ENCODE measurements around the gene LMTK3. TPM values are rescaled to one million over a fixed set of nuclear protein-coding genes. Genes with fewer than 3 reads are reported as not detected.

LMTK3 gene
- total RNA-seq, 4 donors from 2014 or later: 0.17 to 0.57 (median 0.37) TPM

DNA sequence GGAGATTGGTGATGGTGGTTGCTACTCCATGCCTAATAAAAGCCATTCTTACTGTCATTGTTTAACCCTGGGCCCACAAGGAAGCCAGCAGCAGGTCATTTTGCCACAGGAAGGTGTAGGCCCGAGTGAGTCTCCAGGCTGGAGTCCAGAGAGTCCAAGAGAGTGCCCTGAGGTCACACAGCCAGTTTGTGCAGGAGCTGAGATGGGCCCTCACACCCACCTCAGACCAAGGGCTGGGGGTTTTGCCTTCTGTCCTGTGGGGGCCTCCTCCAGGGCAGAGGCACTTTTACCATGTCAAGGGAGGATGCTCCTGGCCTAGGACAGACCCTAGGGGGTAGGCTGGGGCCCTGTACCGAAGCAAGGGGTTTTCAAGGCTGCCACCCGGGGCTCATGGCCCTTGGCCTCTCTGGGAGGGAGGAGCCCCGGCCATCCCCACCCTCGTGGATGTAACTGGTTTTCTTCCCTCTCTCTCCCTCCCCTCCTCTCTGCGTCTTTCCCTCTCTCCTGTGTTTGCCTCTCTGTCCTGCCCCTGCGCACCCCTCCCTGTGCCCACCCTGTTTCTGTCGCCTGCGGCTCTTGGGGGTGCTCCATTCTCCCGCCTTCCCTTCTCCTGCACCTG is 34.5 kb downstream of the LMTK3 start:
- Histone ChIP-seq H3K27me3 (no peaks in the 10 kb centered on the region), H3K27ac (replicated peaks in 1 of 4) (peak overlapping the region in 1 of 4 donors; percentile 14), H3K9me3 (no peaks in the 10 kb centered on the region), H3K4me3 (no peak overlapping the region), H3K4me1 (peaks cover 21 to 39% (median 23%) of the 10 kb centered on the region in 4 donors), H3K36me3 (peaks cover 63 to 73% (median 73%) of the 10 kb centered on the region in 4 donors)
- intact Hi-C loops (cut with DNase I): no loop called here
- TF ChIP-seq EP300 (IDR thresholded peaks at IDR 0.05): no peak
- no peak for TF ChIP-seq POLR2A (IDR thresholded peaks at IDR 0.05; ENCODE audit: low read depth)
- TF ChIP-seq POLR2AphosphoS5 (IDR thresholded peaks at IDR 0.05): no peak
- TF ChIP-seq, protein P1, sequence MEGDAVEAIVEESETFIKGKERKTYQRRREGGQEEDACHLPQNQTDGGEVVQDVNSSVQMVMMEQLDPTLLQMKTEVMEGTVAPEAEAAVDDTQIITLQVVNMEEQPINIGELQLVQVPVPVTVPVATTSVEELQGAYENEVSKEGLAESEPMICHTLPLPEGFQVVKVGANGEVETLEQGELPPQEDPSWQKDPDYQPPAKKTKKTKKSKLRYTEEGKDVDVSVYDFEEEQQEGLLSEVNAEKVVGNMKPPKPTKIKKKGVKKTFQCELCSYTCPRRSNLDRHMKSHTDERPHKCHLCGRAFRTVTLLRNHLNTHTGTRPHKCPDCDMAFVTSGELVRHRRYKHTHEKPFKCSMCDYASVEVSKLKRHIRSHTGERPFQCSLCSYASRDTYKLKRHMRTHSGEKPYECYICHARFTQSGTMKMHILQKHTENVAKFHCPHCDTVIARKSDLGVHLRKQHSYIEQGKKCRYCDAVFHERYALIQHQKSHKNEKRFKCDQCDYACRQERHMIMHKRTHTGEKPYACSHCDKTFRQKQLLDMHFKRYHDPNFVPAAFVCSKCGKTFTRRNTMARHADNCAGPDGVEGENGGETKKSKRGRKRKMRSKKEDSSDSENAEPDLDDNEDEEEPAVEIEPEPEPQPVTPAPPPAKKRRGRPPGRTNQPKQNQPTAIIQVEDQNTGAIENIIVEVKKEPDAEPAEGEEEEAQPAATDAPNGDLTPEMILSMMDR (IDR thresholded peaks at IDR 0.05): no peak
- 77% methylated on average over 10 of the region's 10 CpGs for WGBS
- no peak for DNase-seq (ENCODE audit: extremely low spot score)

DNA sequence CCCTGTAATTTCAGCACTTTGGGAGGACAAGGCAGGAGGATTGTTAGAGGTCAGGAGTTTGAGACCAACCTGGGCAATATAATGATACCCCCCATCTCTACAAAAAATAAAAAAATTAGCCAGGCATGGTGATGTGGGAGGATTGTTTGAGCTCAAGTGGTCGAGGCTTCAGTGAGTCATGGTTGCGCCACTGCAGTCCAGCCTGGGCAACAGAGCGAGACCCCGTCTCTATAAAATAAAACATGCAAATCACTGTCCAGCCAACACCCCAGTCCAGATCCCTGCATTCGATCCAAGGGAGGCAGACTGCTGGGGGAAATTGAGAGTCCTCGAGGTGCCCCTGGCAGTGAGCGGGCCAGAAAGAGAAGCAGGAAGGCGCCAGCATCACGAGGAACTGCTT is 35.5 kb downstream of the LMTK3 start:
- no peaks in the 10 kb centered on the region for H3K9me3 ChIP-seq
- peaks cover 67 to 83% (median 83%) of the 10 kb centered on the region in 4 donors for H3K36me3 ChIP-seq
- intact Hi-C loops (cut with DNase I): no loop called here
- no peak overlapping the region for H3K27ac ChIP-seq (replicated peaks in 1 of 4)
- DNase-seq (ENCODE audit: extremely low spot score): no peak
- H3K4me1 ChIP-seq: peaks cover 12 to 39% (median 15%) of the 10 kb centered on the region in 4 donors
- H3K4me3 ChIP-seq: no peak overlapping the region
- 88% methylated on average over 9 of the region's 9 CpGs for WGBS
- TF ChIP-seq POLR2AphosphoS5 (IDR thresholded peaks at IDR 0.05): no peak
- TF ChIP-seq EP300 (IDR thresholded peaks at IDR 0.05): no peak
- TF ChIP-seq, protein P1 (IDR thresholded peaks at IDR 0.05): no peak
- no peak for TF ChIP-seq POLR2A (IDR thresholded peaks at IDR 0.05; ENCODE audit: low read depth)
- H3K27me3 ChIP-seq: no peaks in the 10 kb centered on the region

DNA sequence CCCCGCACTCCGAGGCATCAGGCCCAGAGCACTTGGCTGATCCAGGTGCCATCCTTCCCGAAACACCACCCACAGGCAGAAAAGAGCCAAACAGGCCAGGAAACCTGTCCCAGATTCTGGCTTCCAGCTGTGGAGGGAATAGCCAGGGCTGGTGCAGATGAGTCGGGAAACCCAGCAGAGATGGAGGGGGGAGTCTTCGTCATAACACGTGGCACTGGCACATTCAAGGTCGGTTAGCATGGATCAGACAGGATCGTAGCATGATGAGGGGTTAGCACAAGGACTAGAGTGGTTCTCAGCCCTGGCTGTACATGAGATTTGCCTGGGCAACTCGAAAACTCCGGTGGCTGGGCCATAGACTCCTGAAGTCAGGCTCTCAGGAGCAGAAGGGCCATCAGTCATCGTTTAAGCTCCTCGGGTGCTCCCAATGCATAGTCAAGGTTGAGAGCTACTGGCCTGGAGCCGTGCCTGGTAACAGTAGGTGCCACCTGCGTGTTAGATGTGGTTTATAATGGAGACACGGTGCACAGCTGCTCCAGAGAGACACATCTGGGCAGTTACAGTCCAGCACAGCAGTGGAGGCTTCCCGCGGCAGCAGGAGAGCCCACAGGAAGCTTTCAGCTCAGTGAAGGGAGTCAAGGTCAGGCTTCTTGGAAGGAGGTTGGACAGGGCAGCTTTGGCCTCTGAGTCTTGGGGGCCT is 36.1 kb downstream of the LMTK3 start:
- Histone ChIP-seq H3K27me3 (no peaks in the 10 kb centered on the region), H3K4me3 (no peak overlapping the region), H3K36me3 (peaks cover 74 to 90% (median 89%) of the 10 kb centered on the region in 4 donors), H3K27ac (replicated peaks in 1 of 4) (no peak overlapping the region), H3K9me3 (no peaks in the 10 kb centered on the region), H3K4me1 (peaks cover 9 to 39% (median 16%) of the 10 kb centered on the region in 4 donors)
- WGBS: 74% methylated on average over 5 of the region's 17 CpGs
- intact Hi-C loops (cut with DNase I): no loop called here
- no peak for TF ChIP-seq POLR2A (IDR thresholded peaks at IDR 0.05; ENCODE audit: low read depth)
- no peak for TF ChIP-seq EP300 (IDR thresholded peaks at IDR 0.05)
- no peak for TF ChIP-seq POLR2AphosphoS5 (IDR thresholded peaks at IDR 0.05)
- TF ChIP-seq, protein P1 (IDR thresholded peaks at IDR 0.05): no peak
- no peak for DNase-seq (ENCODE audit: extremely low spot score)

DNA sequence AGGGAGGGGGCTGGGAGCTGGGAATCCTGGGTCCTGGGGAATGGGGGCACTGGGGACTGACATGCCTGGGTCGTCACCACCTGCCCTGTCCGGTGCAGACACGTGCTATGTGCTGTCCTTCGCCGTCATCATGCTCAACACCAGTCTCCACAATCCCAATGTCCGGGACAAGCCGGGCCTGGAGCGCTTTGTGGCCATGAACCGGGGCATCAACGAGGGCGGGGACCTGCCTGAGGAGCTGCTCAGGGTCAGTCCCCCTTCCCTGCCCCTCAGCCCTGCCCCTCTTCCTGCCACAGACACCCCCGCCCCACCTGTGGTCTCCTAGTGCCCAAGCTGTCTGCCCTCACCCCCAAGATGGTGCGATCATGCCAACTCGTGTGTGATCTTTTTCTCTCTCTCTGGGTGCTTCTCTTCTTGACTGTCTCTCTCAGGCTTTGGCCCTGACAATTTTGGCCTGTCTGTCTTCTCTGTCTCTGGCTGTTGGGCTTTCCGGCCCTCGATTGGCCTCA is 37.5 kb downstream of the LMTK3 start:
- peaks cover 10 to 38% (median 17%) of the 10 kb centered on the region in 4 donors for H3K4me1 ChIP-seq
- TF ChIP-seq POLR2A (IDR thresholded peaks at IDR 0.05; ENCODE audit: low read depth) (no peak), POLR2AphosphoS5 (IDR thresholded peaks at IDR 0.05) (no peak), EP300 (IDR thresholded peaks at IDR 0.05) (no peak)
- TF ChIP-seq, protein P1 (IDR thresholded peaks at IDR 0.05): no peak
- H3K9me3 ChIP-seq: no peaks in the 10 kb centered on the region
- no peak overlapping the region for H3K27ac ChIP-seq (replicated peaks in 1 of 4)
- no peak for DNase-seq (ENCODE audit: extremely low spot score)
- WGBS: 85% methylated on average over 15 of the region's 16 CpGs
- peaks cover 76 to 91% (median 90%) of the 10 kb centered on the region in 4 donors for H3K36me3 ChIP-seq
- H3K27me3 ChIP-seq: no peaks in the 10 kb centered on the region
- no peak overlapping the region for H3K4me3 ChIP-seq
- intact Hi-C loops (cut with DNase I): no loop called here
